SK-N-SH treated with all-trans-retinoic acid at 6 μM for 48 hours (cell line): ENCODE data around the gene ULBP3.

Experiments
- ARNTL ChIP-seq: fragments of 450-650 bp; formaldehyde crosslinking; IDR thresholded peaks from 2 replicates; pipeline ENCODE4 v1.5.0; 2020; ENCODE audit warnings: low read depth, mild to moderate bottlenecking, moderate library complexity, borderline replicate concordance
- CSDC2 ChIP-seq: fragments of 250-450 bp; sonication (Bioruptor Pico); IDR thresholded peaks from 2 replicates; pipeline ENCODE4 v1.5.0; 2020; ENCODE audit warnings: mild to moderate bottlenecking, moderate library complexity
- ESRRG ChIP-seq: fragments of 250-450 bp; sonication (Bioruptor Pico); IDR thresholded peaks from 2 replicates; pipeline ENCODE4 v1.6.1; 2021; ENCODE audit warnings: mild to moderate bottlenecking
- ISL1 ChIP-seq: fragments of 250-450 bp; sonication (Bioruptor Pico); IDR thresholded peaks from 2 replicates; pipeline ENCODE4 v2.1.2; 2022; ENCODE audit warnings: mild to moderate bottlenecking, moderate library complexity
- RARB ChIP-seq: fragments of 250-450 bp; sonication (Bioruptor Pico); IDR thresholded peaks from 2 replicates; pipeline ENCODE4 v1.8.0; 2021; ENCODE audit warnings: mild to moderate bottlenecking, moderate library complexity
- SNAI2 ChIP-seq: fragments of 250-450 bp; sonication (Bioruptor Pico); IDR thresholded peaks from 2 replicates; pipeline ENCODE4 v1.5.0; 2020; ENCODE audit warnings: mild to moderate bottlenecking, moderate library complexity
- TCF4 ChIP-seq: fragments of 250-450 bp; sonication (Bioruptor Pico); IDR thresholded peaks from 2 replicates; pipeline ENCODE4 v1.8.0; 2021; ENCODE audit warnings: mild to moderate bottlenecking, moderate library complexity, borderline replicate concordance
- ZFP30 ChIP-seq: fragments of 450-650 bp; formaldehyde crosslinking; IDR thresholded peaks from 2 replicates; pipeline ENCODE4 v1.5.0; 2022; ENCODE audit warnings: mild to moderate bottlenecking, moderate library complexity
- ZNF565 ChIP-seq: fragments of 450-650 bp; formaldehyde crosslinking; conservative IDR thresholded peaks from 2 replicates; pipeline ENCODE4 v1.5.0; 2020; ENCODE audit warnings: low read depth, mild to moderate bottlenecking, moderate library complexity
- ZNF70 ChIP-seq: fragments of 450-650 bp; formaldehyde crosslinking; IDR thresholded peaks from 2 replicates; pipeline ENCODE4 v1.5.0; 2020; ENCODE audit warnings: mild to moderate bottlenecking, moderate library complexity
- ZNF8 ChIP-seq: fragments of 450-650 bp; formaldehyde crosslinking; IDR thresholded peaks from 2 replicates; pipeline ENCODE4 v1.5.0; 2020; ENCODE audit warnings: mild to moderate bottlenecking, moderate library complexity
- TF ChIP-seq, protein P1 (sequence below): fragments of 250-450 bp; sonication (Bioruptor Pico); IDR thresholded peaks from 2 replicates; pipeline ENCODE4 v1.8.0; 2020; ENCODE audit warnings: mild to moderate bottlenecking, moderate library complexity, borderline replicate concordance
- TF ChIP-seq, protein P2 (sequence below): fragments of 250-450 bp; sonication (Bioruptor Pico); IDR thresholded peaks from 2 replicates; pipeline ENCODE4 v1.8.0; 2021; ENCODE audit warnings: low read depth, mild to moderate bottlenecking, moderate library complexity, borderline replicate concordance

DNA sequence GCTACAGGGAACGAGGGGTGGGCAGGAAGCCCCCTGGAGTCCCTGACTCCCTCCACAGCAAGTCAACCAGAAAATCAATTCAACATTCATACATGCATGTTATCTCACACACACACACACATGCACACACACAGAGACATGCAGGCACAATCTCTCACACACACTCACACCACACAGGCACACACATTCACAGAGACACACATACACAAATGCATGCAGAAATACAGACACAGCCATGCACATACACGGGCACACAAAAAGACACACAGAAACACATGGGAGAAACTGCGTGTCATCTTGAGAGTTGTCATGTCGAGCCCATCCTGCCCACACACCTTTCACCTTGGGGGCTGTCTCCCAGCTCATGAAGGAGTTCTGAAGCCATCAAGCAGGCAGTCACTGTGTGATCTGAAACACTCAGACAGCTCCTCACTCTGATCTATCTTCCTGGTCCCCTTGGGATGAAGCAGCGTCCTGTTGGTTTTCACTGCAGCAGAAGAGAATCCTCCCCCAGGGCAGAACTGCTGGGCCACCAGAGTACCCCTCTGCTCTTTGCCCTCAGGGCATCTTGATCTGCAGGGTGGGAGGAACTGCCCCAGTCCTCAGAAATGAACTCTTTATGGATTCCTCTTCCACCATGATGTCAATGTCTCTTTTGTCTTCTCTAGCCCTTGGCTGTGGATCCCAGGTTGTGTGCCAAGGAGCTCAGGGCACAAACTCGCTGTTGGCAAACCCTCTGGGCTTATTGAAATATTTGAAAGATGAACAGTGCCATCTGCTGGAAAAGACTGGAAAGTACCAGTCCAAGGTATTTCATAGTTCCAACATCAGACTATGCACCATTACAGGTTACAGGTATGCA, 52.4 kb downstream of the ULBP3 start:
- TF ChIP-seq CSDC2 (CRISPR knock-in tag) (no peak), ZFP30 (CRISPR knock-in tag) (no peak), SNAI2 (CRISPR knock-in tag) (no peak), ZNF70 (CRISPR knock-in tag) (no peak), ZNF565 (CRISPR knock-in tag) (no peak), RARB (CRISPR knock-in tag) (no peak), TCF4 (CRISPR knock-in tag) (no peak), ZNF8 (CRISPR knock-in tag) (no peak), ARNTL (CRISPR knock-in tag) (no peak), ESRRG (CRISPR knock-in tag) (no peak), ISL1 (CRISPR knock-in tag) (no peak)
- TF ChIP-seq, protein P1, sequence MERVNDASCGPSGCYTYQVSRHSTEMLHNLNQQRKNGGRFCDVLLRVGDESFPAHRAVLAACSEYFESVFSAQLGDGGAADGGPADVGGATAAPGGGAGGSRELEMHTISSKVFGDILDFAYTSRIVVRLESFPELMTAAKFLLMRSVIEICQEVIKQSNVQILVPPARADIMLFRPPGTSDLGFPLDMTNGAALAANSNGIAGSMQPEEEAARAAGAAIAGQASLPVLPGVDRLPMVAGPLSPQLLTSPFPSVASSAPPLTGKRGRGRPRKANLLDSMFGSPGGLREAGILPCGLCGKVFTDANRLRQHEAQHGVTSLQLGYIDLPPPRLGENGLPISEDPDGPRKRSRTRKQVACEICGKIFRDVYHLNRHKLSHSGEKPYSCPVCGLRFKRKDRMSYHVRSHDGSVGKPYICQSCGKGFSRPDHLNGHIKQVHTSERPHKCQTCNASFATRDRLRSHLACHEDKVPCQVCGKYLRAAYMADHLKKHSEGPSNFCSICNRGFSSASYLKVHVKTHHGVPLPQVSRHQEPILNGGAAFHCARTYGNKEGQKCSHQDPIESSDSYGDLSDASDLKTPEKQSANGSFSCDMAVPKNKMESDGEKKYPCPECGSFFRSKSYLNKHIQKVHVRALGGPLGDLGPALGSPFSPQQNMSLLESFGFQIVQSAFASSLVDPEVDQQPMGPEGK (CRISPR knock-in tag), result no peak
- TF ChIP-seq, protein P2, sequence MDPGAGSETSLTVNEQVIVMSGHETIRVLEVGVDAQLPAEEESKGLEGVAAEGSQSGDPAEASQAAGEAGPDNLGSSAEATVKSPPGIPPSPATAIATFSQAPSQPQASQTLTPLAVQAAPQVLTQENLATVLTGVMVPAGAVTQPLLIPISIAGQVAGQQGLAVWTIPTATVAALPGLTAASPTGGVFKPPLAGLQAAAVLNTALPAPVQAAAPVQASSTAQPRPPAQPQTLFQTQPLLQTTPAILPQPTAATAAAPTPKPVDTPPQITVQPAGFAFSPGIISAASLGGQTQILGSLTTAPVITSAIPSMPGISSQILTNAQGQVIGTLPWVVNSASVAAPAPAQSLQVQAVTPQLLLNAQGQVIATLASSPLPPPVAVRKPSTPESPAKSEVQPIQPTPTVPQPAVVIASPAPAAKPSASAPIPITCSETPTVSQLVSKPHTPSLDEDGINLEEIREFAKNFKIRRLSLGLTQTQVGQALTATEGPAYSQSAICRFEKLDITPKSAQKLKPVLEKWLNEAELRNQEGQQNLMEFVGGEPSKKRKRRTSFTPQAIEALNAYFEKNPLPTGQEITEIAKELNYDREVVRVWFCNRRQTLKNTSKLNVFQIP (CRISPR knock-in tag), result no peak
